NCI-H526 treated with DMSO at 0.1 percent for 48 hours (cell line): Measurements from ENCODE around the gene SLF2.
"Not testable (repeated sequence)": the region's sequence is repeated elsewhere in the genome, so short reads cannot be mapped to it uniquely, and the experiment has no call there.

Source experiments
- DNase-seq: peaks from one replicate; lab custom pipeline; 2025; lab: John Stamatoyannopoulos, UW

Gene SLF2

DNA sequence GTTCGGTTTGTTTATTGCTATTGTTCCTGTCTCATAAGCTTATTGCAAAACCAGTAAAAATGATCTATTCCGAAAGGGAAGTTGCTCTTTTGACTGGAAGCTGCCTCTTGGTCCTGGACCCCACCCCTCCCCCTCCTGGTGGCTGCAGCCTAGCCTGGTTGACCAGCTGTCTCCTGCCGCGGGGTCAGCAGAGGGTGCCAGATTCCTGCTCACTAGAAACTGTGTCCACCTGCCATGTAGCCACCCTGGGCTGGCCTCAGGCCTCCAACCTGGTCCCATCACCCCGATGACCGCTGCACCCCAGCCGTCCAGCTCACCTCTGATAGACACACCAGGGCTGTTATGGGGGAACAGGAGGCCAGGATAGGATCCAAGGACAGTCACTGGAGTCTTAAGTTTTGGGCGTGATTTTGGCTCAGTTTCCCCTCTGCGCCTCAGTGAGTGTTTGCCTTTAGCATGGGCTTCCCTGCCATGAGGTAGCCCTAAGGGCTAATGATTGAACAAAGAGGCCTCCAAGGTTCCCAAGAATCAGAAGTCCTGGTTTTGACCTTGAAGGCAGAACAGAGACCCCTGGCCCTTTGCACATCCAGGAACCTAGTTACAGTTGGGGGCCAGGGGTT is 32.9 kb upstream of the SLF2 start:
- no peak for DNase-seq

DNA sequence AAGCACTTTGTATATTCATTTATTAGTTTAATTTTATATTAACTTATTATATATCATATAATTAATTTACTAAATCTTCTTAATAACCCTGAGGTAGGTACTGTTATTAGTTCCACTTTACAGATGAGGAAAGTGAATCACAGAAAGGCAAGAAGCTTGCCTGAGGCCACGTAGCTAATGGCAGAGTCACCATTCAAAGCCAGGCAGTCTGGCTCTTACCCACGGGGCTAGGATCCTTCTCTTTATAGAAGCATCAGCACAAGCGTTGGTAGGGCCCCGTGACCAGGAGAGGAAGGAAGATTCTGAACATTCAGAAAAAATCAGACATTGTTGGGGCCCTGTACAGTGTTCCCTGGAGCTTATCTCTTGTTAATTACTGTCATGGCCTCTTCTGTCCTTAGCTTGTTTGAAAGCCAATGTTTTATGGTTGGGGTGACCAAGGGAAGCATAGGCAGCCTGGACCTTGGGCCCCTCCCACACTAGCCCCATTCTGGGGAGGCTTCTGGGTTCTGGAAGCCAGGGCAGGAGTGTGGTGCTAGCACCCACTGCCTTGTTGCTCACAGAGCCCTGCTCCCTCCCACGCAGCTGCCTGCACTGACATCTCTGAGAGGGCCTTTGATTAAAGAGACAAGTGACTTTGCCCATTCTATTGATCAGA is 31.1 kb upstream of the SLF2 start:
- DNase-seq = no peak

DNA sequence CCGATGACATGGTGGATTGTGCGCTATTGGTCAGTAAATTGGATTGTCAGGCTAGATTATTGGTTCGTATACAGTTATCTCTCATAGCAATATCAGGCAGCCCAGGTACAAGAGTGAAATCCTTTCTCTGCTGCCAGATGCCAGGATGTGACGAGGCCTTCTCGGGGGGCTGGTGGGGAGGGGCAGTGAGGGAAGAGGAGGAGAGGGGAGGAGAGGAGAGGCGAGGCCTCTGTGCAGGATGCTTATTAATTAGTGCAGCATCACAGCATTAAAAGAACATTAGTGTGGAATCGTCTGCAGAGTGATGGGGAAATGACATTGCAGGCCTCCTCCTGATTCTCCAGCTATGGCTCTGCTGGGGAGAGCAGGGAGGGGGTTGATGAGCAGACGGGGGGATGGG is 30.5 kb upstream of the SLF2 start:
- DNase-seq = no peak

DNA sequence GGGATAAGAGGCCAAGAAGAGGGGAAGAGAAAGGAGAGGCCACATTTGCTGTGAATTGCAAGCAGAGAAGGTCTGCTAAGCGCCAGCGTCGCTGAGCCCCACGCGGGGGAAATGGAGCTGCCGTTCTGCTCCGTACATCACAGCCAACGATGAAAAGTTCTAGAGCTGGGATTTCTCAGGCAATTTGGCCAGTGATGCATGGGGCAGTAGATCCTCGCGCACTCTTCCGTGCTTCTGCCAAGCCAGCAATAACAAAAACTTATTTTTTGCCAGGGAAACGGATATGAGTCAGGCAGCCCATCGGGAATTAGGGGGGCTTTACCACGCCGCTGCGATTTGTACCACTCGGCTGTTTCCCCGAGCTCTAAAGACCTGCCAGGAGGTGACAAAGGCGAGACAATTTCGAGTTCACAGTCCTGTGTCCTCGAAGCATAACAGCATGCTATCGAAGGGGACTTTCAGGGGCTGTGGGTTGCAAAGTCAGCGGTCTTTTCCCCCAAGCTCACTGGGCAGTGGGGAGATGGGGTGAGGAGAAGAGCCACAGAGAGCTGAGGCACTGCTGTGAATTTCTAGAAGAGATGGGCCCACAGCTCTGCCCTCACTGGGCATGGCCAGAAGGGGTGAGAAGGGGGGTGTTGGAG is 30.0 kb upstream of the SLF2 start:
- DNase-seq = no peak

DNA sequence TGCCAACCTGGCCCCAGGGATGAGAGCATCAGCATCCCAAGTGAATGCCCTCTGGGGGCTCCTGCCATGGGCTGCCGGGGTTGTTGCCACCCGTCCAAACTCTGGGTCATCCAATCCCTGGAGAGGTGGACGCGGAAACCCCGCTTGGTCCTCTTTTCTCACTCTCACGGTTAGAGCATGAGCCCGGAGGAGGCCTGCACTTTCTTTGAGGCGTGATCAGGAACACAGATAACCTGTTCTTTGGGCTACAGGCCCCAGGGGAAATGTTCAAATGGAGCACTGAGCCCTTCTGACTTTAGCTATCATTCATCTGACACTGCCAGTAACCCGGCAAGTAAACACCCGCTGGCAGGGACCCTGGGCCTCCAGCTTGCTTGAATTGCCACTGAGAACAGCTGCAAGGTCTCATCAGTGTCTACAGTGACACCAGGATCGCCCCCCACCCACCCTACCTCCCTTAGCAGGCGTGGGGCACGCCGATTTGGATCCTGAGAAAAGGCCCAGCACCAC is 29.4 kb upstream of the SLF2 start:
- DNase-seq = no peak

DNA sequence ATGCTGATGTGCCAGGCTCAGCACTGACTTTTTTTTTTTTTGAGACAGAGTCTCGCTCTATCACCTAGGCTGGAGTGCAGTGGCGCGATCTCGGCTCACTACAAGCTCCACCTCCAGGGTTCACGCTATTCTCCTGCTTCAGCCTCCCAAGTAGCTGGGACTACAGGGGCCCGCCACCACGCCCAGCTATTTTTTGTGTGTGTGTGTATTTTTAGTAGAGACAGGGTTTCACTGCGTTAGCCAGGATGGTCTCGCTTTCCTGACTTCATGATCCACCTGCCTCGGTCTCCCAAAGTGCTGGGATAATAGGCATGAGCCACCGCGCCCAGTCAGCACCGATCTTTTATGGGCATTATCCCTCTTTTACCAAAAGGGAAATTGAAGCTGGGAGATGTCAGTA is 27.2 kb upstream of the SLF2 start:
- DNase-seq = not testable (repeated sequence)

DNA sequence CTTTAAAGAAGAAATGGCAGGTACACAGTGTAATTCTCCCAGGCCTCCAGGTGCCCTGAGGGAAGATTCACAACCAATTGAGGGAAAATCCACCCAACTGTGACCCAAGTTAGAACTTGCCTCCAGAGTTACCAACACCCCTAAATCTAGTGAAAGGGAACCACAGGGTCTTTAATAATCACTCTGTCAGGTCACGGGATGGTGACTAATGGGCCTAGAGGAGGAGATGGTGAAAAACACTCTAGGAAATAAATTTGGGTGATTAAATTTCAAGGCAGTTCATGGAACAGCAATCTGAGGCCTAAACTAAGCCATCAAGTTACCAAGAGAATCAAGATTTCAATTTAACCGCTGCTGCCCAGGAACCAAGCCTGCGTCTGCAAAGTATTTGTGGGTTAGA is 26.7 kb upstream of the SLF2 start:
- DNase-seq = no peak

DNA sequence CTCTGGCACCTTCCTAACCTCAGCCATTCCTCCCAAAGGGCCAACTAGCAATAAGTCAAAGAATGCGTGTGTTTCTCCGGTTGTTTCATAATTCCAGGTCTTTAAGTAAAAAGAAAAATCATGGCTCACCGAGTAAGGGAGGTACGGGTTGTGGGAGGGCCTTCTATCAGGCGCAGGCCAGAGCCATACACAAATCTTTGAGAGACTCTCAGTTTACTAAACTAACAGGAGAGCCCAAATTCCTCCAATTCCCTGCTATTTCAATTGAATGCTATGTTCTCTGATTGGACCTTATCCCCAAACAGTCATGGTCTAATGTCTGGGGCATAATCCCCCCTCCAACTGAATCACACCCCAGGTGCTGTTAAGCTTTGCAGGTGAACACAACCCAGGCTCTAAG is 26.2 kb upstream of the SLF2 start:
- DNase-seq = no peak

DNA sequence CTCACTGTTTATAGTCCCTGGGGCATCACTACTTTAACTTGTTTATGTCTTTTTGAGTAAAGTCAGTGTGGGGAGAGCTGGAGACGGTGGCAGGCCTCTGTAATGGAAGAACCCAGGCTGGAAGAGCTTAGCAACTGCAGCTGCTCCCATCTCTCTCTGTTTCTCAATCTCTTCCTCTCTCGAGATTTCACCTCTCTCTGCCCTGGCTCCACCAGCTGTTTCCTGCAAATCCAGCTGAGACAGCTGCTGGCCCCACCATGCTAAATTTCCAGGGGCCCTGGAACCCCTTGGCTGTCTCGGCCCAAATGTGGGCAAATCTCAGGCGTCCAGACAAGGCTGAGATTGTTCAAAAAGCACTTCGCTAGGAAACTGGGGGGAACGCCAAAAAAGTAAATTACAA is 25.8 kb upstream of the SLF2 start:
- DNase-seq = no peak

DNA sequence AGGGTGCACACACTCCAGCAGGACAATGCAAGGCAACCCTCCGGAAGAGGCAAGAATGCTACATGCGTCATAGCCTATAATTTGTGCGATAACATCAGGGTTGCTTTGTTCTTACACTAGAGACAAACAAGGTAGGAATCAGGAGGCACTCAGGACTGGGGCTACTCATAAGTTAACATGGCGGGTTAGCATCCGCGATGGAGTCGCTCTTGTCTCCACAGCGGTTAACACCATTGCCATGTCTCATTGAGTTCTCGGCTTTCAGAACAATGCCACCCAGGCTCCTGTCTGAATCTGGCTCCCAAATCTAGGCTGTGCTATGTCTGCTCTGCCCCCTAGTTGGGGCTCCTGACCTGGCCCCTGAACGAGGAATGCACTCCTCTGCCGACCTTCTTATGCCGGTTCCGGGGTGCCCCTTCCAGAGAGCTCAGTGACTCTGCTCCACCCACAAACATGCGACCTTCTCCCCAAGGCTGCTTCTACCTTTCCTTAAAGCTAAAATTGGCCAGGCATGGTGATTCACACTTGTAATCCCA is 24.9 kb upstream of the SLF2 start:
- DNase-seq = no peak

DNA sequence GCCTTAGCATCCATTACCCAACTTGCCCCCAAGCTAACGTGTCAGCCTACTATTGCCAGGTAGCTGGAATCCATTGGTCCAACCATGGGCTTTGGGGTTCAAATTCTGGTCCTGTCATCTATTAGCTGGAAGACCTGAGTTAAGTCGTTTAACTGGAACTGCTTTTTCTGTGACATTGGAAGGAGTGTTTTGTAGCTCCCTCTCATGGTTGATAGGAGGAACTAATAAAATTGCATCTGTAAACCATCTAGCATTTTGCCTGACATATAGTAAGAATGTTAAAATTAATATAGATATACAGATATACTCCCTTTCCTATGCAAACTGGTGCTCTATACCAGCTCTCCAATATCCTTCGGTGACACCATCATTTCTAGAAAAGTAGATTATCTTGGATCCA is 23.8 kb upstream of the SLF2 start:
- no peak for DNase-seq

DNA sequence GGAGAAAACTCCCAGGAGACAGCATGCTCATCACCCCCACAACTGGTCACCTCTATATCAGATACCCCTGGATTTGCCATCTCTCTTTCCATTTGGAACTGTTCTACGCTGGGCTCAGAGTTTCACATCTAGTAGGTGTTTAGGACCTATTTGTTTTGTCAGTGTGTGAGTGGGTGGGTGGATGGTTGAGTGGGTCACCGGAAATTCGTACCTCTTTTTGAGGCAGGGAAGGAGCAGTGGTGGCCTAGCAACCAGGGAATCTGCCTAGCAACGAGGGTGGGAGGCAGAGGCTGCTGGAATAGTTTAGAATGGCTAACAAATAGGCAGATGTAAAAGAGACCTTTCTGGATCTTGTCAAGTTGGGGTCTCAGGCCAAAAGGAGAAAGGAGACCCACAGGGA is 23.2 kb upstream of the SLF2 start:
- DNase-seq = no peak

DNA sequence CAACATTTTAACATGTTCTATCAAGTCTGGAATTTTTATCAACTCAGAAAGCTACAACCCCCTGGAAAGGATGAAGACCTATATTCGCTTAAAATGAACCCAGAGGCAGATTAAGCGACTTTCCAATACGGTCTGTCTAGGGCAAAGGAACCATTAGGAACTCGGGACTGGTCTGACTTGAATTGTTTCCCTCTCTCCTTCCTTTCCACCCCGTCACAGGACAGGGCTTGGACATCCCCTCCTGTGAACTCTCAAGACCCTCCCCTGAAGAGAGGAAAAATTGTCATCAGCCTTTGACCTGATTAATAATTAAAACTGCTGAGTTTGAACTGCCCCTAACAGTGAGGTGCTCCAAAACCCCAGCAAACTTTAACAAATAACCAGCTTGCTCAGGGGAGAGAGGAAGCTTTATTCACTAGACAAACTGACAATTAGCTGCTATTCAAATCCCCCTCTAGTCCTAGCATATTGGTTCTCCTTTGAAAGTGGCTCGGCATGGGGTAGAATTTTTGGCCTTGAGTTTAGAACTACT is 22.6 kb upstream of the SLF2 start:
- no peak for DNase-seq

DNA sequence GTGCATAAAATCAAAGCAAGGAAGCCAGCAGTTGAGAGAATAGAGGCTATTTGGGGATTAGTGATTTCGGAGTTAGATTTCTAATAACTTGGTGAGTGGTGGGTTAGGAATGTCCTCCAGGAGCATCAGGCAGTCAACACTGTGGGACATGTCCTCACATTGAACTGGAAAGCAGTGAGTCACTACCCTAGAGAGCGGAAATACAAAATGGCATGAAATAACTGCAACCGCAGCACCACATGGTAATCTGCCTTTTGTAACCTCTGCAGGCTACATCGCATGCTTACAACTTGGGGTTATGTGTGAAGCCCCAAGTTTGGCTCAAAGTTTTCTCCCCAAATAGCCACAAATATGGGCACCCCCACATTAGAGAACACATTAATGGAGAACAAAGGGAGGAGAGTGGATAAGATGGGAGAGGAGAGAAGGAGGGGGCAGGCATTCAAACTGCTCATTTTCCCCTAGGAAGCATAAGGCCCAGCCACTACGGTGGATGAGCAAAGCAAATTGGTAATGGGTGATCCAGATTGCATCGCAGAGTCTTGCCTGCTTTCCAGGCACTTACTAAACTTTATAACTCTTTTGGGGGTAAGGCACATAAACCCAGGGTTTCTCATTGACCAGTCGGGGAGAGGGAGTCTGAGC is 22.0 kb upstream of the SLF2 start:
- DNase-seq = no peak

DNA sequence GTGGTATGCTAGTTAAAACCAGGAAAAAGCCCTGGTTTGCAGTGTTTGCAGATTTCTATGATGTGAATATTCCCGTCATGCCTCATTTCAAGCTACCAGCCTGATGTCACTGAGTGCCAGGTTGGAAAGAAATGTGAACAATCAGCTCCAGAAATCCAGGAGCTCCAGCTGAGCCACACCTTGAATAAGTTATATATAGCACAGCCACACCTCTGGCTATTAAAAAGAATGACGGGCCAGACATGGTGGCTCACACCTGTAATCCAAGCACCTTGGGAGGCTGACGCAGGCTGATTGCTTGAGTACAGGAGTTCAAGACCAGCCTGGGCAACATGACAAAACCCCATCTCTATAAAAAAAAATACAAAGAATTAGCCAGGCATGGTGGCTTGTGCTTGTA is 18.7 kb upstream of the SLF2 start:
- DNase-seq = peak; percentile 77

DNA sequence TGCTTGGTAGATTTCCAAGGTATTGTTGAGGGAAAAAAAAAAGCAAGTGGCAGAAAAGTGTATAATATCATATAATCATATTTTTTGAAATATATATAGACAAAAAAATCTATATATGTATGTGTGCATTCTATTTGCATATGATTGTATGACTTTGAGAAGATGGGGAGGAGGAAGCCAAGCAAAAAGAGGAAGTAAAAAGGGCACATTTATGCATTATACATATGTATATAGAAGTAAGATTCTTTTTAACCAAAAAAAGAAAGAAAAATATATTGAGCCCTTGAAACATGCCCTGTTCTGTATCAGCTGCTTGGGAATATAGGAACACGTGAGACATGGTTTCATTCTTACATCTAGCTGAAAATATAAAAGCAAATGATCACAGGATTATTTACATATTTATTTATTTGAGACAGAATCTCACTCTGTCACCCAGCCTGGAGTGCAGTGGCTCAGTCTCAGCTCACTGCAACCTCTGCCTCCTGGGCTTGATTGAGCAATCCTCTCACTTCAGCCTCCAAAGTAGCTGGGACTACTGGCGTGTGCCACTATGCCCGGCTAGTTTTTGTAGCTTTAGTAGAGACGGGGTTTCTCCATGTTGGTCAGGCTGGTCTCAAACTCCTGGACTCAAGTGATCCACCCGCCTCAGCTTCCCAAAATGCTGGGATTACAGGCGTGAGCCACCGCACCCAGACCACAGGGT is 18.0 kb upstream of the SLF2 start:
- DNase-seq = peak; percentile 39

DNA sequence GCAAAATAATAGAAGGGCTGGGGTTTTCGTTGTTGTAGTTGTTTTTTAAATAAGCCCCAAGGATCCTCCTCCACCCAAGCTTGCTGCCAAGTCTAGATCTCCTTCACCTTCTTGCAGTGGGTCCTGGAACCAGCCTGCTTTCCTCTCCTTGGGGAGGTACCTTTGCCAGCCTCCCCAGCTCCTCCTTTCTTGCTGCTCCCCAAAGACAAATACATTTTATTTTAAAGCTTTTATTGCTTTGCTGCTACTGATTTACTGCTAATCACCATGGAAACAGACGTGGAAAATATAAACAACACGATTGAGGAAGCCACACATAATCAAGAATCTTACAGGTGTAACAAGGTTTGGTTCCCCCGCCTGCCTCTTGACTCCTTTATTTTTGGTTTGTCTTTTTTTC is 17.4 kb upstream of the SLF2 start:
- no peak for DNase-seq

DNA sequence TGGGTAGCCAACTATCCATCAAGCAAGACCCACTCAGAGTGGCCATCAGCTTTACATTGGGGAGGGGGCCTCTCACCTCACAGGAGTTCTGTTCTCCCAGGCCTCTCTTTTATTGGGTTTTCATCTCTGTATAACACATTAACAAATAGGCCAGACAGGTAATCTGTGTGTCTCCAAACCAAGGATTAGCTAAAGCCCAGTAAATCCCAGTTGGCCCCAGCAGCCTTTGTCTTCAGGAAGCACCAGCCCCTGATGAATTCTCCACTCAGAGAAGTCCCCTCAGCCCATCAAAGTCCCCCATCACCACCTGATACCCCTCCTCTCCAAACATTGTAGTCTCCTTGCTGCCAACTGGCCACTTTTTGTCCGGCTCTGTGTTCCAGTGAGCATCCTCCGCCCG is 16.9 kb upstream of the SLF2 start:
- no peak for DNase-seq

DNA sequence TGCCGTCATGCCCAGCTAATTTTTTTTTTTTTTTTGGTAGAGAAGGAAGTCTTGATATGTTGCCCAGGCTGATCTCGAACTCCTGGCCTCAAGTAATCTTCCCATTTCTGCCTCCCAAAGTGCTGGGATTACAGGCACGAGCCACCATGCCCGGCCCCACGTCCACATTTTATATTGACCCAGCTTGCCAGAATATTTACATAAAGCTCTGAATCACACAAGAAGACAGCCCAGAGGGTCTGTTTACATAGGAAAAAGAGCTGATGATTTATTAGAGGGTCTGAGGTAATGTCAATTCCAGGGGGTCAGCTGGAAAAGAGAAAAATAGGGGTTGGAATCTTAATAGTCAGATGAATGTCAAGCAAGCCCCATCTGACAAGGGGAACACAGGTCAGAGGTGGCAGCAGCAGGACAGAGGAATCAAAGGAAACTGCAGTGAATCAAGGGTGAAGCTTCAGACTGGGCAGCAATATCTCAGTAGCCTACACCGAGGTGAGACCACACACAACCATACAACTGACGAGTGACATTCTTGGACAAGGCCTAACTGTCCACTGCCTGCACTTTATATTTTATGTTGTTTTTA is 15.8 kb upstream of the SLF2 start:
- peak; percentile 80 for DNase-seq

DNA sequence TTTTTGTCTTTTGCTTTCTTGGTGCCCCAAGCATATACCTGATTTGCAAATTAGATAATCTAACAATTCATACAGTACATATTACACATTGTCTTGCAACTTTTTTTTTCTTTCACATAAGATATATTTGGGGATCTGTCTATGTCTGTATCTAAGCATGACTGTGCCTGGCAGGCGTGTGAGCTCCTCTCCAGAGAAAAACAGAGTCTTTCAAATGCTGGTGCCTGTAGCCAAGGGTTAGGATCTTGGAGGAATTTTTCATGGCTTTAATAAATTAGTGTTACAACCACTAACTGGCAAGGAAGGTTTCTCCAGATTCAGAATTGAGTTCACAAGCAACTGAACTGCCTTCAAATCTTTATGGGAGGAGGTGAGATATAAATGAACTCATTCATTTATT is 14.8 kb upstream of the SLF2 start:
- peak; percentile 19 for DNase-seq

DNA sequence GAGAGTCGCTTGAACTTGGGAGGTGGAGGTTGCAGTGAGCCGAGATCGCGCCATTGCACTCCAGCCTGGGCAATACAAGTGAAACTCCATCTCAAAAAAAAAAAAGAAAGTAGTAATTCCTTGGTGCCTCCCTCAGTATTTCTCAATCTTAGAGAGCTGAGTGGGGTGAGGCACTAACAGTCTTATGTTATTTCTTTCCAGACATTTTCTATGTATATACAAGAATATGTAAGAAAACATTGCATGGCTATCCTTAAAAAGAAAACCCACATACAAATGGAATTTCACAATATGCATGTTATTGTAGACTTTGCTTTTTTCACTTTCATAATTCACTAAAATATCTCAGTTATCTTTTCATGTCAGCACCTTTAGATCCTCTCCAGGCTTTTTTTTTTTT is 13.6 kb upstream of the SLF2 start:
- DNase-seq = no peak

DNA sequence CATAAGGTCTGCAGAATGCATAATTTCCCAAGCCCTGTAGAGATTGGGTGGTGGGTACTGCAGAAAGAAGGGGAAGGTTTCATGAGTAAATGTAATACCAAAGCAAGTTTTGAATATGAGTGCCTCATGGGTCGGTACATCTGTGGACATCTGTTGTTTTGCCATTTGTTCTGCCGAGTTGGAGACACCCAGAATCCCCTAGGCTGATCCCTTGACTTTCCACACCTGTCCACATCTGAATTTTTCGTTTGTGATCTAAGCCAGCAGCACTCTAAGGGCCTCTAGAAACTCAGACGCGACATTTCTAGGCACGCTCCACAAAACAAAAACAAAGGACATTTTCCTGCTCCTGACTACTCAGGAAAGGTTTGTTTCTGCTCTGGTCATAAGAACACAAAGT is 11.7 kb upstream of the SLF2 start:
- no peak for DNase-seq
